ENCODE results near the gene ABHD17C. TPM values are rescaled to one million over a fixed set of nuclear protein-coding genes. Genes with fewer than 3 reads are reported as not detected.

ABHD17C gene
- total and polyA plus RNA-seq, 2 experiments from 2014 or later, result 11.3 to 23.8 TPM

DNA sequence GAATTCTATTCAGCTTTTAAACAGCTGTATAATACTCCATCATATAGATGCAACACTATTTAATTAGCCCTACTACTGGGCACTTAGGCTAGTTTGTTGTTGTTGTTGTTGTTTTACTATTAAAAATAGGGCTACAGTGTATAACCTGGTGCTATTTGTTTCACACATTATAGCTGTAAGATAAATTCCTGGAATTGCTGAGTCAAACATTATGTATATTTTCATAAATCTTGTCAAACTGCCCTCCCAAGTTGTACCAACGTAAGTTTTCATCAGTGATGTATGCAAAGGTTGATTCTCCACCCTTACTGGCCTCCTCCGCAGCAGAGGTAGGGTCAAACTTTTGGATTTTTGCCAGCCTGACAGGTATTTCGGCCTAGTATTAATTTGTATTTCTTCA, 80.2 kb downstream of the ABHD17C start:
- Histone ChIP-seq H3K9me2 (ENCODE audit: insufficient read depth) (no peaks in the 10 kb centered on the region), H3K27ac (ENCODE audit: low read depth) (no peak overlapping the region), H3K4me2 (no peak overlapping the region), H3F3A (replicated peaks; ENCODE audit: low read depth) (0 out of 2 replicates have a peak, but pooled peaks cover 3% of the 10 kb centered on the region), H3K4me1 (ENCODE audit: insufficient read depth) (peaks cover 7% of the 10 kb centered on the region), H3K27me3 (ENCODE audit: insufficient read depth) (peaks cover 27% of the 10 kb centered on the region), H3K4me3 (no peak overlapping the region), H3K36me3 (ENCODE audit: insufficient read depth) (no peaks in the 10 kb centered on the region), H3K79me2 (replicated peaks; ENCODE audit: insufficient read depth) (no peaks in the 10 kb centered on the region), H2AFZ (no peak overlapping the region), H4K20me1 (replicated peaks; ENCODE audit: insufficient read depth) (no peaks in the 10 kb centered on the region)
- no peak for TF ChIP-seq ZNF331 (CRISPR knock-in tag; IDR thresholded peaks at IDR 0.05; ENCODE audit: low read depth)
- TF ChIP-seq STAT1 (IDR thresholded peaks at IDR 0.05; ENCODE audit: unreplicated experiment), result no peak
- TF ChIP-seq NANOG (IDR thresholded peaks at IDR 0.05; ENCODE audit: borderline replicate concordance), result no peak
- TF ChIP-seq ZNF462 (CRISPR knock-in tag; IDR thresholded peaks at IDR 0.05), result no peak
- TF ChIP-seq, protein P1, sequence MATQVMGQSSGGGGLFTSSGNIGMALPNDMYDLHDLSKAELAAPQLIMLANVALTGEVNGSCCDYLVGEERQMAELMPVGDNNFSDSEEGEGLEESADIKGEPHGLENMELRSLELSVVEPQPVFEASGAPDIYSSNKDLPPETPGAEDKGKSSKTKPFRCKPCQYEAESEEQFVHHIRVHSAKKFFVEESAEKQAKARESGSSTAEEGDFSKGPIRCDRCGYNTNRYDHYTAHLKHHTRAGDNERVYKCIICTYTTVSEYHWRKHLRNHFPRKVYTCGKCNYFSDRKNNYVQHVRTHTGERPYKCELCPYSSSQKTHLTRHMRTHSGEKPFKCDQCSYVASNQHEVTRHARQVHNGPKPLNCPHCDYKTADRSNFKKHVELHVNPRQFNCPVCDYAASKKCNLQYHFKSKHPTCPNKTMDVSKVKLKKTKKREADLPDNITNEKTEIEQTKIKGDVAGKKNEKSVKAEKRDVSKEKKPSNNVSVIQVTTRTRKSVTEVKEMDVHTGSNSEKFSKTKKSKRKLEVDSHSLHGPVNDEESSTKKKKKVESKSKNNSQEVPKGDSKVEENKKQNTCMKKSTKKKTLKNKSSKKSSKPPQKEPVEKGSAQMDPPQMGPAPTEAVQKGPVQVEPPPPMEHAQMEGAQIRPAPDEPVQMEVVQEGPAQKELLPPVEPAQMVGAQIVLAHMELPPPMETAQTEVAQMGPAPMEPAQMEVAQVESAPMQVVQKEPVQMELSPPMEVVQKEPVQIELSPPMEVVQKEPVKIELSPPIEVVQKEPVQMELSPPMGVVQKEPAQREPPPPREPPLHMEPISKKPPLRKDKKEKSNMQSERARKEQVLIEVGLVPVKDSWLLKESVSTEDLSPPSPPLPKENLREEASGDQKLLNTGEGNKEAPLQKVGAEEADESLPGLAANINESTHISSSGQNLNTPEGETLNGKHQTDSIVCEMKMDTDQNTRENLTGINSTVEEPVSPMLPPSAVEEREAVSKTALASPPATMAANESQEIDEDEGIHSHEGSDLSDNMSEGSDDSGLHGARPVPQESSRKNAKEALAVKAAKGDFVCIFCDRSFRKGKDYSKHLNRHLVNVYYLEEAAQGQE (IDR thresholded peaks at IDR 0.05; ENCODE audit: unreplicated experiment), result no peak
- no peak for TF ChIP-seq JUNB (IDR thresholded peaks at IDR 0.05; ENCODE audit: unreplicated experiment)
- TF ChIP-seq POLR2AphosphoS5 (IDR thresholded peaks at IDR 0.05; ENCODE audit: low read depth), result no peak
- TF ChIP-seq ZNF114 (CRISPR knock-in tag; IDR thresholded peaks at IDR 0.05), result no peak
- DNase-seq (ENCODE audit: low spot score), result no peak
- peaks cover 9% of the 10 kb centered on the region; the same call in 2 of the 3 replicates for H3K4me1 Mint-ChIP-seq
- H3K27me3 Mint-ChIP-seq (ENCODE audit: insufficient read depth, low read depth, poor library complexity), result peaks cover 23% of the 10 kb centered on the region
- H3K9me3 Mint-ChIP-seq, result no peaks in the 10 kb centered on the region
- no peak overlapping the region for H3K4me3 Mint-ChIP-seq
- ATAC-seq, result no peak
- H3K36me3 Mint-ChIP-seq (ENCODE audit: low read depth), result no peaks in the 10 kb centered on the region
- H3K27ac Mint-ChIP-seq, result no peak overlapping the region
